ENCODE measurements around the gene ZNF749. TPM values are rescaled to one million over a fixed set of nuclear protein-coding genes. Genes with fewer than 3 reads are reported as not detected.
"Not testable (repeated sequence)": the region's sequence is repeated elsewhere in the genome, so short reads cannot be mapped to it uniquely, and the experiment has no call there.

Gene ZNF749
- total RNA-seq, 1 experiment from 2014 or later, result 19.4 TPM

- Histone ChIP-seq H3K27ac (no peak within 1 kb of the TSS), H3K4me2 (peak within 1 kb of the TSS; percentile 83), H2AFZ (peak within 1 kb of the TSS; percentile 95), H3K79me2 (ENCODE audit: low read depth) (no peaks in the 10 kb centered on the region; the same call in 1 of the 2 replicates), H4K20me1 (ENCODE audit: insufficient read depth) (no peaks in the 10 kb centered on the region), H3F3A (ENCODE audit: insufficient read depth, low read depth) (peaks cover 6% of the 10 kb centered on the region; the same call in 1 of the 2 replicates), H3K9me3 (ENCODE audit: insufficient read depth, low read depth) (peaks cover 64% of the 10 kb centered on the region), H3K36me3 (ENCODE audit: low read depth) (peaks cover 43% of the 10 kb centered on the region), H3K27me3 (ENCODE audit: insufficient read depth, low read depth) (no peaks in the 10 kb centered on the region), H3K4me1 (replicated peaks; ENCODE audit: insufficient read depth) (no peaks in the 10 kb centered on the region; the same call in 1 of the 2 replicates), H3K9me2 (ENCODE audit: insufficient read depth) (no peaks in the 10 kb centered on the region), H3K4me3 (peak within 1 kb of the TSS; percentile 70)
- intact Hi-C loops (cut with micrococcal nuclease; ENCODE audit: unreplicated experiment), result loop anchor here (1.0 to 5.0 kb wide), 5 partner anchors 10 to 470 kb away; partner anchors contain the start of genes ZNF17, ZNF256, ZNF416 and ZNF417
- TSS peak; percentile 77 for BruUV-seq (replicated peaks)
- ChIA-PET CTCF (no interaction called here), POLR2A (ENCODE audit: unreplicated experiment) (interaction anchor here (0.6 to 0.9 kb wide), 2 partner anchors 621 to 705 kb away, joined by 4 to 5 read pairs; no protein-coding TSS in a partner anchor)
- TF ChIP-seq EZH2 (IDR thresholded peaks at IDR 0.05; ENCODE audit: low read depth), result no peak
- TF ChIP-seq CTCF (conservative IDR thresholded peaks at IDR 0.05), result peak; percentile 79
- peak; percentile 89 to 94 for DNase-seq
Measured at GRCh38 chr19:57477191-57478008, 42.3 kb downstream of the ZNF749 start, which contains the start of gene ZNF772. ZNF772 (minus strand) TSS chr19:57477566; CDS start chr19:57477309, 257 bp downstream.

GRCh38 chr19:57487477-57488298, 52.6 kb downstream of the ZNF749 start, which contains the start of gene ZNF419:
ZNF419 (plus strand) TSS chr19:57487750; CDS start chr19:57487951, 201 bp downstream.
- H3K27me3 ChIP-seq (ENCODE audit: insufficient read depth, low read depth); CTCF ChIA-PET; H4K20me1 ChIP-seq (ENCODE audit: insufficient read depth); H3K9me3 ChIP-seq (ENCODE audit: insufficient read depth, low read depth); H3K4me1 ChIP-seq (replicated peaks; ENCODE audit: insufficient read depth); H3K79me2 ChIP-seq (ENCODE audit: low read depth); H3K9me2 ChIP-seq (ENCODE audit: insufficient read depth); H3F3A ChIP-seq (ENCODE audit: insufficient read depth, low read depth): not testable (repeated sequence)
- intact Hi-C loops (cut with micrococcal nuclease; ENCODE audit: unreplicated experiment), result loop anchor here (1.0 kb wide), 3 partner anchors 10 to 136 kb away; partner anchors contain the start of genes ZNF304, ZNF749 and ZNF772
- TSS peak; percentile 36 for BruUV-seq (replicated peaks)
- peak within 1 kb of the TSS; percentile 98 for H3K4me3 ChIP-seq
- H3K36me3 ChIP-seq (ENCODE audit: low read depth), result peaks cover 13% of the 10 kb centered on the region; the same call in 1 of the 2 replicates
- POLR2A ChIA-PET (ENCODE audit: unreplicated experiment), result interaction anchor here (0.6 to 0.7 kb wide), 3 partner anchors 52 to 227 kb away, joined by 3 to 4 read pairs (median 3); no protein-coding TSS in a partner anchor
- peak; percentile 90 to 95 for DNase-seq
- peak within 1 kb of the TSS; percentile 76 for H3K4me2 ChIP-seq
- H2AFZ ChIP-seq, result peak within 1 kb of the TSS; percentile 86
- 0 out of 2 replicates have a peak within 1 kb of the TSS, but pooled peaks have one; percentile 53 for H3K27ac ChIP-seq

GRCh38 chr19:57488299-57488644, 53.1 kb downstream of the ZNF749 start:
- H2AFZ ChIP-seq; CTCF ChIA-PET; DNase-seq; H3K9me2 ChIP-seq (ENCODE audit: insufficient read depth); H3K27me3 ChIP-seq (ENCODE audit: insufficient read depth, low read depth); H3K9me3 ChIP-seq (ENCODE audit: insufficient read depth, low read depth); H3K4me1 ChIP-seq (replicated peaks; ENCODE audit: insufficient read depth); BruUV-seq (replicated peaks); H3F3A ChIP-seq (ENCODE audit: insufficient read depth, low read depth); POLR2A ChIA-PET (ENCODE audit: unreplicated experiment); H3K79me2 ChIP-seq (ENCODE audit: low read depth); intact Hi-C loops (cut with micrococcal nuclease; ENCODE audit: unreplicated experiment); H3K27ac ChIP-seq; H4K20me1 ChIP-seq (ENCODE audit: insufficient read depth): not testable (repeated sequence)
- peak overlapping the region; percentile 76 for H3K4me2 ChIP-seq
- peaks cover 19% of the 10 kb centered on the region; the same call in 1 of the 2 replicates for H3K36me3 ChIP-seq (ENCODE audit: low read depth)
- H3K4me3 ChIP-seq, result peak overlapping the region; percentile 52

Other genes starting within 250 kb of the ZNF749 start
- 30.6 and 51.6 TPM in 2 replicates for gene ZNF264, start 243.8 kb upstream of the ZNF749 start, total RNA-seq (2021)
- 0.55 and 3.9 TPM in 2 replicates for gene AURKC, start 204.3 kb upstream of the ZNF749 start, total RNA-seq (2021)
- gene ZNF805, start 194.7 kb upstream of the ZNF749 start, total RNA-seq (2021), result 13.5 and 19.8 TPM in 2 replicates
- gene ZNF460, start 154.8 kb upstream of the ZNF749 start, total RNA-seq (2021), result 84.0 and 94.2 TPM in 2 replicates
- 8.9 and 9.5 TPM in 2 replicates for gene ZNF543, start 114.9 kb upstream of the ZNF749 start, total RNA-seq (2021)
- 10.9 and 11.4 TPM in 2 replicates for gene ZNF304, start 84.1 kb upstream of the ZNF749 start, total RNA-seq (2021)
- 14.1 and 15.3 TPM in 2 replicates for gene TRAPPC2B, start 71.8 kb upstream of the ZNF749 start, total RNA-seq (2021)
- gene ZNF547, start 71.8 kb upstream of the ZNF749 start, total RNA-seq (2021), result 3.1 and 6.0 TPM in 2 replicates
- gene ZNF548, start 45.5 kb upstream of the ZNF749 start, total RNA-seq (2021), result 18.0 and 18.2 TPM in 2 replicates
- gene ZNF17, start 24.2 kb upstream of the ZNF749 start, total RNA-seq (2021), result 10.5 TPM in 2 replicates
- 0.70 and 0.98 TPM in 2 replicates for gene VN1R1, start 21.8 kb downstream of the ZNF749 start, total RNA-seq (2021)
- gene ZNF772, start 42.2 kb downstream of the ZNF749 start, total RNA-seq (2021), result 8.3 and 9.1 TPM in 2 replicates
- 12.9 and 15.2 TPM in 2 replicates for gene ZNF419, start 52.4 kb downstream of the ZNF749 start, total RNA-seq (2021)
- gene ZNF773, start 64.6 kb downstream of the ZNF749 start, total RNA-seq (2021), result 12.1 and 14.0 TPM in 2 replicates
- 5.2 and 6.5 TPM in 2 replicates for gene ZNF549, start 92.0 kb downstream of the ZNF749 start, total RNA-seq (2021)
- 18.2 and 19.8 TPM in 2 replicates for gene ZNF550, start 124.5 kb downstream of the ZNF749 start, total RNA-seq (2021)
- gene ZNF416, start 143.6 kb downstream of the ZNF749 start, total RNA-seq (2021), result 4.8 and 5.6 TPM in 2 replicates
- 2.2 TPM in 2 replicates for gene ZIK1, start 148.8 kb downstream of the ZNF749 start, total RNA-seq (2021)
- 9.5 and 10.5 TPM in 2 replicates for gene ZNF530, start 164.6 kb downstream of the ZNF749 start, total RNA-seq (2021)
- 16.5 and 19.1 TPM in 2 replicates for gene ZNF134, start 178.9 kb downstream of the ZNF749 start, total RNA-seq (2021)
- gene ZNF211, start 197.8 kb downstream of the ZNF749 start, total RNA-seq (2021), result 7.9 and 11.4 TPM in 2 replicates
- gene ZSCAN4, start 233.6 kb downstream of the ZNF749 start, total RNA-seq (2021), result not detected in 2 replicates
- gene ZNF551, start 246.7 kb downstream of the ZNF749 start, total RNA-seq (2021), result 9.6 and 9.8 TPM in 2 replicates

Measured in PC-9 (cell line).